ENCODE results near the gene SPOCD1.
A peak's percentile ranks its signal among the peaks of the same experiment; 100 is the strongest.

SPOCD1 gene

GRCh38 chr1:31815752-31816500 is at the start of gene SPOCD1:
Gene SPOCD1 (minus strand): TSS chr1:31816022. CDS start chr1:31815333, 689 bp downstream.
- H3K4me1 Mint-ChIP-seq = no peaks in the 10 kb centered on the region
- H3K27ac Mint-ChIP-seq = no peak within 1 kb of the TSS
- no peaks in the 10 kb centered on the region for H3K36me3 Mint-ChIP-seq (ENCODE audit: low read depth)
- peak; percentile 34 to 65 (median 55) for TF ChIP-seq CTCF (IDR thresholded peaks at IDR 0.05; ENCODE audit: unreplicated experiment in 3 of 3)
- H3K9me3 Mint-ChIP-seq = no peaks in the 10 kb centered on the region
- peaks cover 6% of the 10 kb centered on the region for H3K27me3 Mint-ChIP-seq (ENCODE audit: low read depth)
- H3K4me3 Mint-ChIP-seq = peak within 1 kb of the TSS in 1 of 3 experiments; percentile 45

GRCh38 chr1:31862071-31862470 is 46.2 kb upstream of the SPOCD1 start:
- H3K36me3 Mint-ChIP-seq (ENCODE audit: low read depth) = no peaks in the 10 kb centered on the region
- no peak overlapping the region for H3K27ac Mint-ChIP-seq
- H3K9me3 Mint-ChIP-seq = no peaks in the 10 kb centered on the region
- H3K27me3 Mint-ChIP-seq (ENCODE audit: low read depth) = no peaks in the 10 kb centered on the region
- no peak overlapping the region for H3K4me3 Mint-ChIP-seq
- no peaks in the 10 kb centered on the region for H3K4me1 Mint-ChIP-seq
- no peak for TF ChIP-seq CTCF (IDR thresholded peaks at IDR 0.05; ENCODE audit: unreplicated experiment in 3 of 3)

GRCh38 chr1:31861346-31861745 is 45.5 kb upstream of the SPOCD1 start:
- H3K9me3 Mint-ChIP-seq = no peaks in the 10 kb centered on the region
- no peaks in the 10 kb centered on the region for H3K36me3 Mint-ChIP-seq (ENCODE audit: low read depth)
- no peak for TF ChIP-seq CTCF (IDR thresholded peaks at IDR 0.05; ENCODE audit: unreplicated experiment in 3 of 3)
- H3K27me3 Mint-ChIP-seq (ENCODE audit: low read depth) = no peaks in the 10 kb centered on the region
- H3K4me1 Mint-ChIP-seq = no peaks in the 10 kb centered on the region
- no peak overlapping the region for H3K27ac Mint-ChIP-seq
- H3K4me3 Mint-ChIP-seq = no peak overlapping the region

GRCh38 chr1:31860581-31860980 is 44.8 kb upstream of the SPOCD1 start:
- no peak overlapping the region for H3K4me3 Mint-ChIP-seq
- no peaks in the 10 kb centered on the region for H3K27me3 Mint-ChIP-seq (ENCODE audit: low read depth)
- no peak overlapping the region for H3K27ac Mint-ChIP-seq
- H3K36me3 Mint-ChIP-seq (ENCODE audit: low read depth) = no peaks in the 10 kb centered on the region
- no peaks in the 10 kb centered on the region for H3K4me1 Mint-ChIP-seq
- no peaks in the 10 kb centered on the region for H3K9me3 Mint-ChIP-seq
- no peak for TF ChIP-seq CTCF (IDR thresholded peaks at IDR 0.05; ENCODE audit: unreplicated experiment in 3 of 3)

GRCh38 chr1:31859719-31860118 is 43.9 kb upstream of the SPOCD1 start:
- no peak overlapping the region for H3K4me3 Mint-ChIP-seq
- H3K27me3 Mint-ChIP-seq (ENCODE audit: low read depth) = no peaks in the 10 kb centered on the region
- H3K27ac Mint-ChIP-seq = no peak overlapping the region
- no peaks in the 10 kb centered on the region for H3K36me3 Mint-ChIP-seq (ENCODE audit: low read depth)
- no peak for TF ChIP-seq CTCF (IDR thresholded peaks at IDR 0.05; ENCODE audit: unreplicated experiment in 3 of 3)
- H3K9me3 Mint-ChIP-seq = no peaks in the 10 kb centered on the region
- no peaks in the 10 kb centered on the region for H3K4me1 Mint-ChIP-seq

- no peak overlapping the region for H3K4me3 Mint-ChIP-seq
- H3K27me3 Mint-ChIP-seq (ENCODE audit: low read depth) = no peaks in the 10 kb centered on the region
- no peaks in the 10 kb centered on the region for H3K36me3 Mint-ChIP-seq (ENCODE audit: low read depth)
- TF ChIP-seq CTCF (IDR thresholded peaks at IDR 0.05; ENCODE audit: unreplicated experiment in 3 of 3) = no peak
- no peaks in the 10 kb centered on the region for H3K4me1 Mint-ChIP-seq
- no peak overlapping the region for H3K27ac Mint-ChIP-seq
- H3K9me3 Mint-ChIP-seq = no peaks in the 10 kb centered on the region
Measured at GRCh38 chr1:31859044-31859443, 43.2 kb upstream of the SPOCD1 start.
